Measurements from ENCODE around the gene ARGLU1.

- no peak for TF ChIP-seq EZH2phosphoT487 (IDR thresholded peaks at IDR 0.05; ENCODE audit: borderline replicate concordance, low read length)
- TF ChIP-seq, protein P1, sequence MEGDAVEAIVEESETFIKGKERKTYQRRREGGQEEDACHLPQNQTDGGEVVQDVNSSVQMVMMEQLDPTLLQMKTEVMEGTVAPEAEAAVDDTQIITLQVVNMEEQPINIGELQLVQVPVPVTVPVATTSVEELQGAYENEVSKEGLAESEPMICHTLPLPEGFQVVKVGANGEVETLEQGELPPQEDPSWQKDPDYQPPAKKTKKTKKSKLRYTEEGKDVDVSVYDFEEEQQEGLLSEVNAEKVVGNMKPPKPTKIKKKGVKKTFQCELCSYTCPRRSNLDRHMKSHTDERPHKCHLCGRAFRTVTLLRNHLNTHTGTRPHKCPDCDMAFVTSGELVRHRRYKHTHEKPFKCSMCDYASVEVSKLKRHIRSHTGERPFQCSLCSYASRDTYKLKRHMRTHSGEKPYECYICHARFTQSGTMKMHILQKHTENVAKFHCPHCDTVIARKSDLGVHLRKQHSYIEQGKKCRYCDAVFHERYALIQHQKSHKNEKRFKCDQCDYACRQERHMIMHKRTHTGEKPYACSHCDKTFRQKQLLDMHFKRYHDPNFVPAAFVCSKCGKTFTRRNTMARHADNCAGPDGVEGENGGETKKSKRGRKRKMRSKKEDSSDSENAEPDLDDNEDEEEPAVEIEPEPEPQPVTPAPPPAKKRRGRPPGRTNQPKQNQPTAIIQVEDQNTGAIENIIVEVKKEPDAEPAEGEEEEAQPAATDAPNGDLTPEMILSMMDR (IDR thresholded peaks at IDR 0.05; ENCODE audit: low read depth, low read length, poor library complexity, severe bottlenecking): no peak
These were observed 5.9 kb upstream of the ARGLU1 start for GRCh38 chr13:106573868-106574267.

Data from DOHH2 (cell line).